ENCODE measurements around the gene WDR43. TPM values are rescaled to one million over a fixed set of nuclear protein-coding genes. Genes with fewer than 3 reads are reported as not detected.
A peak's percentile ranks its signal among the peaks of the same experiment; 100 is the strongest.

WDR43 gene
- total RNA-seq, 1 donor, result 131 TPM

DNA sequence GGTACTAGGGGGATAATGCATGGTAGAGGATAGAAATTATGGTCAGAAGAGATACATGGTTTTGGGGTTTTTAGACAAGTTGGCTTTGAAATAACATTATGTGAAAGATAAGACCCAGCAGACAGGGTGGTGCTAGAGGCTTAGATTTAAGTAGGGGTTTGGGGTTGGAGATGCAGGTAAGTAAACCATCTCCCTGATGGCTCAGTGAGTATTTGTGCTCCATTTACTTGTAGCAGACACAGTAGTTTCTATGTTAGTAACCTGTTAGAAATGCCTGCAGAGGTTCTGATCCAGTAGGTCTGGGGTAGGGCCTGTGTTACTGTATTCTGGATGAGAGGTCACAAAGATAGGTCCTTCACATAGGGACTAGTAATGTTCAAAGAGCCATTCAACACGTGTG, 13.7 kb downstream of the WDR43 start:
- DNase-seq (ENCODE audit: low read depth), result no peak
- no peak overlapping the region for H3K4me3 ChIP-seq (ENCODE audit: low read depth, low read length)
- TF ChIP-seq, protein P1, sequence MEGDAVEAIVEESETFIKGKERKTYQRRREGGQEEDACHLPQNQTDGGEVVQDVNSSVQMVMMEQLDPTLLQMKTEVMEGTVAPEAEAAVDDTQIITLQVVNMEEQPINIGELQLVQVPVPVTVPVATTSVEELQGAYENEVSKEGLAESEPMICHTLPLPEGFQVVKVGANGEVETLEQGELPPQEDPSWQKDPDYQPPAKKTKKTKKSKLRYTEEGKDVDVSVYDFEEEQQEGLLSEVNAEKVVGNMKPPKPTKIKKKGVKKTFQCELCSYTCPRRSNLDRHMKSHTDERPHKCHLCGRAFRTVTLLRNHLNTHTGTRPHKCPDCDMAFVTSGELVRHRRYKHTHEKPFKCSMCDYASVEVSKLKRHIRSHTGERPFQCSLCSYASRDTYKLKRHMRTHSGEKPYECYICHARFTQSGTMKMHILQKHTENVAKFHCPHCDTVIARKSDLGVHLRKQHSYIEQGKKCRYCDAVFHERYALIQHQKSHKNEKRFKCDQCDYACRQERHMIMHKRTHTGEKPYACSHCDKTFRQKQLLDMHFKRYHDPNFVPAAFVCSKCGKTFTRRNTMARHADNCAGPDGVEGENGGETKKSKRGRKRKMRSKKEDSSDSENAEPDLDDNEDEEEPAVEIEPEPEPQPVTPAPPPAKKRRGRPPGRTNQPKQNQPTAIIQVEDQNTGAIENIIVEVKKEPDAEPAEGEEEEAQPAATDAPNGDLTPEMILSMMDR (IDR thresholded peaks at IDR 0.05; ENCODE audit: insufficient read depth, low read depth, low read length), result no peak

- no peak for DNase-seq (ENCODE audit: low read depth)
- no peak overlapping the region for H3K4me3 ChIP-seq (ENCODE audit: low read depth, low read length)
- TF ChIP-seq, protein P1 (IDR thresholded peaks at IDR 0.05; ENCODE audit: insufficient read depth, low read depth, low read length), result no peak
Observed at GRCh38 chr2:28909655-28910353, 15.3 kb downstream of the WDR43 start.

GRCh38 chr2:28915939-28916338, 21.5 kb downstream of the WDR43 start:
- DNase-seq (ENCODE audit: low read depth), result peak; percentile 73
- TF ChIP-seq, protein P1 (IDR thresholded peaks at IDR 0.05; ENCODE audit: insufficient read depth, low read depth, low read length), result no peak
- H3K4me3 ChIP-seq (ENCODE audit: low read depth, low read length), result no peak overlapping the region

DNA sequence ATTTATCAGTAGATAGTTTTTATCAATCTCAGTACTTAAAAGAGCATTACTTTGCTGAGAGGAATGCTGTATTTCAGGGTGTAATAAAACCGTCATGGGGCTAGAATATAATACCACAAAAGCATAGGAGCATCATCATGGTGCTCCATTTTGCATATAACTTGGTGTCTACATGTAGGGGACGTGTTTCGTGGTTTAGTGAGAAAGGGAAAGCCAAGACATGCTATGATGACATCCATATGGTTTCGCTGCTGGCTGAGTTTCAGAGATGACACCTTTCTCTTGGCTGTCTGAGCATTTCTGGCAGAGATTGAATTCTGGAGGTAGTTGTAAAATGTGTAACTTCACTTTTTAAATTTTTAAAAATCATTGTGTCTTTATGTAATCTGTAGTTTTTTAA, 32.4 kb downstream of the WDR43 start:
- TF ChIP-seq, protein P1 (IDR thresholded peaks at IDR 0.05; ENCODE audit: insufficient read depth, low read depth, low read length), result no peak
- no peak overlapping the region for H3K4me3 ChIP-seq (ENCODE audit: low read depth, low read length)
- no peak for DNase-seq (ENCODE audit: low read depth)

DNA sequence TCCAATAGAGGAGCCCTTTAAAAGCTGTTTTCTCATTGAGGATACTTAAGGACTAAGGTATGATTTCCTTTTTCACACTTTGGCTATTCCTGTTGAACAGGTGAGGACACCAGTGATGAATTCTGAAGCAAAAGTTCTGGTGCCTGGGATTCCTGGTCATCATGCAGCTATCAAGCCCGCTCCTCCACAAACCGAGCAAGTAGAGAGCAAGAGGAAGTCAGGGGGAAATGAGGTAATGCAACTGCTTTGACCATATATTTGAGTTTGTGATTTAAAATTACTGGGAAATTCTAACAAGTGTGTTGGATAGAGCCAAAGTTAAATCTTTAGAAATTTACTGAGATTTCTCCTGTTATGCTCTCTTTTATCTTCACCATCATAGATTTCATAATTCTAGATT, 33.0 kb downstream of the WDR43 start:
- TF ChIP-seq, protein P1 (IDR thresholded peaks at IDR 0.05; ENCODE audit: insufficient read depth, low read depth, low read length), result no peak
- DNase-seq (ENCODE audit: low read depth), result no peak
- no peak overlapping the region for H3K4me3 ChIP-seq (ENCODE audit: low read depth, low read length)

GRCh38 chr2:28927878-28928277, 33.4 kb downstream of the WDR43 start:
- DNase-seq (ENCODE audit: low read depth), result peak; percentile 75
- H3K4me3 ChIP-seq (ENCODE audit: low read depth, low read length), result no peak overlapping the region
- TF ChIP-seq, protein P1 (IDR thresholded peaks at IDR 0.05; ENCODE audit: insufficient read depth, low read depth, low read length), result no peak

GRCh38 chr2:28929581-28929980, 35.1 kb downstream of the WDR43 start:
- TF ChIP-seq, protein P1 (IDR thresholded peaks at IDR 0.05; ENCODE audit: insufficient read depth, low read depth, low read length), result no peak
- H3K4me3 ChIP-seq (ENCODE audit: low read depth, low read length), result no peak overlapping the region
- DNase-seq (ENCODE audit: low read depth), result no peak
